ENCODE results near the gene ZNF683. TPM values are rescaled to one million over a fixed set of nuclear protein-coding genes. Genes with fewer than 3 reads are reported as not detected.
A peak's percentile ranks its signal among the peaks of the same experiment; 100 is the strongest.

ZNF683 gene
- total RNA-seq, 6 experiments from 2014 or later, result 0.19 TPM; not detected in 5

DNA sequence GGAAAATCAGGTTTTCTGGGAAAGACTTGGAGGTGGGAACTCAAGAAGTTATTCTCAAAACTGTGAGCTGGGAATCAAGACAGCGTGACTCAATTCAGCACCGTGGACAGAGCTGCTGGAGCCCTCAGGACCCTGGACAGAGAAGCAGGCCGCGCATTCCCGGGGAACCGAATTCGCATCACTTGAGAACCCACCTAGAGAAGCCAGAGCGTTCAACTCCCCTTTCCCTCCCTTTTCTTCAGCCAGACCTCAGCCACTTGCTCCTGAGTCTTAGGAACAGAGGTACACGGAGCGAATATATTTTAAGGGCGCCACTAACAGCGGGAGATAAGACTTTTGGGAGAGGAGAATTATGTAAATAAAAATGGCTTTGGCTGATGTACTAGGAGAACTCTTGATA is 36.1 kb upstream of the ZNF683 start:
- no peak overlapping the region for H3K27ac ChIP-seq
- no peak overlapping the region for H3K4me3 ChIP-seq
- 4% methylated on average over 11 of the region's 12 CpGs for WGBS (ENCODE audit: insufficient coverage, low coverage, low lambda C conversion rate, missing lambda C conversion rate)
- no peaks in the 10 kb centered on the region for H3K4me1 ChIP-seq
- ATAC-seq (peak; percentile 76 to 91 (median 88)), DNase-seq (peak; percentile 63 to 70 (median 69))
- intact Hi-C loops (cut with DNase I), result no loop called here
- no peaks in the 10 kb centered on the region for H3K36me3 ChIP-seq
- TF ChIP-seq, protein P1, sequence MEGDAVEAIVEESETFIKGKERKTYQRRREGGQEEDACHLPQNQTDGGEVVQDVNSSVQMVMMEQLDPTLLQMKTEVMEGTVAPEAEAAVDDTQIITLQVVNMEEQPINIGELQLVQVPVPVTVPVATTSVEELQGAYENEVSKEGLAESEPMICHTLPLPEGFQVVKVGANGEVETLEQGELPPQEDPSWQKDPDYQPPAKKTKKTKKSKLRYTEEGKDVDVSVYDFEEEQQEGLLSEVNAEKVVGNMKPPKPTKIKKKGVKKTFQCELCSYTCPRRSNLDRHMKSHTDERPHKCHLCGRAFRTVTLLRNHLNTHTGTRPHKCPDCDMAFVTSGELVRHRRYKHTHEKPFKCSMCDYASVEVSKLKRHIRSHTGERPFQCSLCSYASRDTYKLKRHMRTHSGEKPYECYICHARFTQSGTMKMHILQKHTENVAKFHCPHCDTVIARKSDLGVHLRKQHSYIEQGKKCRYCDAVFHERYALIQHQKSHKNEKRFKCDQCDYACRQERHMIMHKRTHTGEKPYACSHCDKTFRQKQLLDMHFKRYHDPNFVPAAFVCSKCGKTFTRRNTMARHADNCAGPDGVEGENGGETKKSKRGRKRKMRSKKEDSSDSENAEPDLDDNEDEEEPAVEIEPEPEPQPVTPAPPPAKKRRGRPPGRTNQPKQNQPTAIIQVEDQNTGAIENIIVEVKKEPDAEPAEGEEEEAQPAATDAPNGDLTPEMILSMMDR (IDR thresholded peaks at IDR 0.05), result no peak
- TF ChIP-seq POLR2A (IDR thresholded peaks at IDR 0.05), result no peak
- no peaks in the 10 kb centered on the region for H3K9me3 ChIP-seq
- H3K27me3 ChIP-seq, result peaks cover 0 to 22% of the 10 kb centered on the region in 2 donors

DNA sequence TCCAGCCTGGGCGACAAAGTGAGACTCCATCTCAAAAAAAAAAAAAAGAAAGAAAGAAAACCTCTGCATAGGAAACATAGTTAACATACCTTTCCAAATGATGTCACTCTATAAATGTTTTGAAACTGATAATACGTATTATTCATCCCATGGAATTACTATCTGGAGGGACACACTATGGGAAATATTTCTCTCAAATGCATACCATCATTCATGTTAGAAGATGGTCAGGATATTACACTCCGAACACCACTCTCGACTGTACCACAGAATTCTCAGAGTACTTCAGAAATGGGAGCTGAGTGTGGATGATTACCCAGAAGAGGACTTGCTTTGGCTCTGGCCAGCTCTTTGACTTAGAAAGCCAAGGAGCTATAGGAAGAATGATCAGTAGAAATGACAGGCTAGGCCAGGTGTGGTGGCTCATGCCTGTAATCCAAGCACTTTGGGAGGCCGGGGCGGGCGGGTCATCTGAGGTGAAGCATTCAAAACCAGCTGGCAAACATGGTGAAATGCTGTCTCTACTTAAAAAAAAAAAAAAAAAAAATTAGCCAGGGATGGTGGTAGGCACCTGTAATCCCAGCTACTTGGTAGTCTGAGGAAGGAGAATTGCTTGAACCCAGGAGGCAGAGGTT is 32.8 kb upstream of the ZNF683 start:
- no peak for TF ChIP-seq POLR2A (IDR thresholded peaks at IDR 0.05)
- TF ChIP-seq, protein P1 (IDR thresholded peaks at IDR 0.05), result no peak
- Histone ChIP-seq H3K27me3 (peaks cover 0 to 7% of the 10 kb centered on the region in 2 donors), H3K4me1 (no peaks in the 10 kb centered on the region), H3K27ac (no peak overlapping the region), H3K9me3 (no peaks in the 10 kb centered on the region), H3K4me3 (no peak overlapping the region), H3K36me3 (no peaks in the 10 kb centered on the region)
- no peak for DNase-seq
- intact Hi-C loops (cut with DNase I), result no loop called here
- ATAC-seq, result no peak
- WGBS (ENCODE audit: insufficient coverage, low coverage, low lambda C conversion rate, missing lambda C conversion rate), result 73% methylated on average over 3 of the region's 7 CpGs

DNA sequence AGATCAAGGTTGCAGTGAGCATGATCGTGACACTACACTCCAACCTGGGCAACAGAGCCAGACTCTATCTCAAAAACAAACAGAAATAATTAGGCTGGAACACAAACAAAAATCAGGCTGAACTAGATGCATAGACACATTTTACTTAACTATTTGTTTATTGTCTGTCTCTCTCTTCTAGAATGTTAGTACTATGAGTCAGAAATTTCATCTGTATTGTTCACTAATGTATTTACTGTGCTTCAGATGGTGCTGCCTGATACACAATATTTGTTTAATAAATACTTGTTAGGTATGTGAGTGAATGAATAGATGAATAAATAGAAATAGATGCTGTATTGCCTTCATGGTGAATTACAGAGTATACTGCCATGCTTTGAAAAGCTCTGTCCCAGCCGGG is 32.1 kb upstream of the ZNF683 start:
- DNase-seq (no peak), ATAC-seq (no peak)
- no peaks in the 10 kb centered on the region for H3K9me3 ChIP-seq
- H3K27ac ChIP-seq, result no peak overlapping the region
- intact Hi-C loops (cut with DNase I), result no loop called here
- H3K27me3 ChIP-seq, result peaks cover 0 to 5% of the 10 kb centered on the region in 2 donors
- H3K36me3 ChIP-seq, result no peaks in the 10 kb centered on the region
- 68% methylated on average over 2 of the region's 2 CpGs for WGBS (ENCODE audit: insufficient coverage, low coverage, low lambda C conversion rate, missing lambda C conversion rate)
- no peak overlapping the region for H3K4me3 ChIP-seq
- TF ChIP-seq, protein P1 (IDR thresholded peaks at IDR 0.05), result no peak
- no peak for TF ChIP-seq POLR2A (IDR thresholded peaks at IDR 0.05)
- no peaks in the 10 kb centered on the region for H3K4me1 ChIP-seq

DNA sequence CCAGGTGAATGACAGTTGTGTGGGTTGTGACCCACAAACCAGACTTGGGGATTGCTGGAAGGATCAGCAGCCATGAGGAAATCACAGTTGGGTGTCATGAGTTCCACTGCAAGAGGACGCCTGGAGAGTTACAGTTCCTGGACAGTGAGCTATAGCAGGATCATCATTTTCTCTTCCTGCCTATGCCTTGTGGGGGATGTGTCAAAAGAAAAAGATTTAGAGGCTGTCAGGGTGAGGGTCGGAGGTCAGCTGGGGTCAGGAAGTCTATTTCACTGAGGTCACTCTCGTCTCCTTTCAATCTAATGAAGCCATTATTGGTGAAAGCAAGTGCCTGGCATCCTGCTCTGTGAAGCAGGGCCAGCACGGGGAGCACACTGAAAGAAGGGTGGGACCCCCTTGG is 31.1 kb upstream of the ZNF683 start:
- no peaks in the 10 kb centered on the region for H3K36me3 ChIP-seq
- H3K4me1 ChIP-seq, result no peaks in the 10 kb centered on the region
- ATAC-seq (no peak), DNase-seq (no peak)
- no peaks in the 10 kb centered on the region for H3K27me3 ChIP-seq
- no peak overlapping the region for H3K27ac ChIP-seq
- 12% methylated on average over 4 of the region's 4 CpGs for WGBS (ENCODE audit: insufficient coverage, low coverage, low lambda C conversion rate, missing lambda C conversion rate)
- intact Hi-C loops (cut with DNase I), result no loop called here
- no peak overlapping the region for H3K4me3 ChIP-seq
- no peak for TF ChIP-seq POLR2A (IDR thresholded peaks at IDR 0.05)
- TF ChIP-seq, protein P1 (IDR thresholded peaks at IDR 0.05), result no peak
- H3K9me3 ChIP-seq, result no peaks in the 10 kb centered on the region

Measured in right lobe of liver (tissue), 6 donors.